B cell (primary cell): ENCODE results near the gene POMGNT1. TPM values are rescaled to one million over a fixed set of nuclear protein-coding genes. Genes with fewer than 3 reads are reported as not detected.
"Not testable (repeated sequence)": the region's sequence is repeated elsewhere in the genome, so short reads cannot be mapped to it uniquely, and the experiment has no call there.

ENCODE experiments used
- ATAC-seq: fragments of 200-7000 bp; cut with Tn5 transposase; one replicate; pipeline ENCODE4 v1.10.0; 2021; ENCODE audit warnings: low read depth, mild to moderate bottlenecking, moderate number of reproducible peaks, moderate library complexity
- CTCF ChIA-PET: fragments of 350-600 bp; sonication (Branson Sonifier 250); formaldehyde crosslinking; loops from one replicate; lab custom pipeline; 2021; ENCODE audit warnings: antibody characterized with exemption, inconsistent platforms; lab: Charles Lee
- POLR2A ChIA-PET: fragments of 350-600 bp; sonication (Branson Sonifier 250); formaldehyde crosslinking; loops from one replicate; lab custom pipeline; 2021; ENCODE audit warnings: antibody characterized with exemption; lab: Charles Lee
- DNase-seq: peaks from one replicate; pipeline ENCODE4 v3.0.0; 2013
- H2AFZ ChIP-seq: 2 replicates; pipeline ENCODE4 v1.6.1; 2012; ENCODE audit warnings: mild to moderate bottlenecking, low read depth, low read length; ENCODE audit not compliant: insufficient read depth, poor library complexity, severe bottlenecking
- H3K27ac ChIP-seq, 2 donors: 1 replicate in 1 of 2; 2 replicates in 1 of 2; pipeline ENCODE4 v1.5.1; 2012 to 2013; ENCODE audit warnings: low read length in 2 of 2, mild to moderate bottlenecking in 2 of 2, moderate library complexity in 1 of 2
- H3K27me3 ChIP-seq, 4 experiments: fragments of 200-600 bp in 1 of 4; sonication (generic) in 1 of 4; replicated peaks in 1 of 4; 1 replicate in 2 of 4; 2 replicates in 2 of 4; pipeline versions ENCODE4 v1.6.1 to v1.7.0; 2013 to 2016; ENCODE audit warnings: low read length in 3 of 4, mild to moderate bottlenecking in 2 of 4, mixed read lengths in 1 of 4, moderate library complexity in 1 of 4; ENCODE audit not compliant: insufficient read depth in 4 of 4, control insufficient read depth in 3 of 4; ENCODE audit errors: control extremely low read depth in 1 of 4
- H3K36me3 ChIP-seq, 2 experiments: replicated peaks in 1 of 2; 1 replicate in 1 of 2; 2 replicates in 1 of 2; pipeline versions ENCODE4 v1.6.1 to v1.7.1; 2013; ENCODE audit warnings: low read length in 1 of 2; ENCODE audit not compliant: insufficient read depth in 2 of 2, control insufficient read depth in 1 of 2; ENCODE audit errors: control extremely low read depth in 1 of 2, extremely low read depth in 1 of 2
- H3K4me1 ChIP-seq, 2 donors: fragments of 200-600 bp in 1 of 2; sonication (generic) in 1 of 2; 1 replicate in 1 of 2; 2 replicates in 1 of 2; pipeline versions ENCODE4 v1.5.1 to v1.6.1; 2013 to 2017; ENCODE audit warnings: low read length in 2 of 2; ENCODE audit not compliant: control insufficient read depth in 2 of 2, insufficient read depth in 2 of 2
- H3K4me2 ChIP-seq: replicated peaks from 2 replicates; pipeline ENCODE3; 2012; ENCODE audit warnings: mild to moderate bottlenecking, low read depth, low read length; ENCODE audit not compliant: poor library complexity, severe bottlenecking
- H3K4me3 ChIP-seq, 5 experiments: fragments of 200-600 bp in 1 of 5; sonication (generic) in 1 of 5; 1 replicate in 3 of 5; 2 replicates in 2 of 5; pipeline versions ENCODE4 v1.5.1 to v1.7.0; 2011 to 2016; ENCODE audit warnings: low read length in 4 of 5, mild to moderate bottlenecking in 4 of 5, low read depth in 2 of 5, control low read depth in 1 of 5, moderate library complexity in 1 of 5; ENCODE audit not compliant: insufficient read depth in 1 of 5; ENCODE audit errors: control extremely low read depth in 1 of 5, extremely low read depth in 1 of 5
- H3K79me2 ChIP-seq: fragments of 200-600 bp; sonication (generic); one replicate; pipeline ENCODE4 v1.6.0; 2016; ENCODE audit warnings: low read length; ENCODE audit not compliant: control insufficient read depth, insufficient read depth
- H3K9ac ChIP-seq: fragments of 200-600 bp; sonication (generic); 2 replicates; pipeline ENCODE4 v1.6.1; 2017; ENCODE audit warnings: mild to moderate bottlenecking, low read length, moderate library complexity
- H3K9me3 ChIP-seq, 3 donors: one replicate each; pipeline versions ENCODE4 v1.6.1 to v1.7.1; 2013; ENCODE audit warnings: low read length in 2 of 3; ENCODE audit not compliant: control insufficient read depth in 2 of 3, insufficient read depth in 1 of 3; ENCODE audit errors: control extremely low read depth in 1 of 3
- H4K20me1 ChIP-seq: 2 replicates; pipeline ENCODE4 v1.6.0; 2012; ENCODE audit warnings: mild to moderate bottlenecking, low read length; ENCODE audit not compliant: insufficient read depth, control insufficient read depth, poor library complexity, severe bottlenecking
- H3K27ac Mint-ChIP-seq: one replicate; pipeline ENCODE4 v1.8.0; 2021; ENCODE audit warnings: mixed read lengths
- H3K27me3 Mint-ChIP-seq: one replicate; pipeline ENCODE4 v1.8.0; 2021; ENCODE audit warnings: mixed read lengths
- H3K4me1 Mint-ChIP-seq: one replicate; pipeline ENCODE4 v1.8.0; 2021; ENCODE audit warnings: mixed read lengths
- H3K4me3 Mint-ChIP-seq: one replicate; pipeline ENCODE4 v1.8.0; 2021; ENCODE audit warnings: mixed read lengths
- H3K9me3 Mint-ChIP-seq: one replicate; pipeline ENCODE4 v1.8.0; 2022; ENCODE audit warnings: mixed read lengths; ENCODE audit not compliant: insufficient read depth
- CTCF ChIP-seq: fragments of 200-600 bp; IDR thresholded peaks from one replicate; pipeline ENCODE4 v1.8.0; 2022; ENCODE audit warnings: antibody characterized with exemption, mild to moderate bottlenecking
- EZH2 ChIP-seq: IDR thresholded peaks from 2 replicates; pipeline ENCODE4 v1.6.1; 2012; ENCODE audit warnings: borderline replicate concordance, low read depth, mild to moderate bottlenecking, moderate library complexity, low read length; ENCODE audit not compliant: insufficient read depth, poor library complexity, severe bottlenecking
- WGBS: methylation state at CpG from one replicate; pipeline ENCODE4 v1.1.5; 2013; ENCODE audit warnings: missing lambda C conversion rate; ENCODE audit not compliant: insufficient coverage; 5-methylcytosine and 5-hydroxymethylcytosine counted together
- intact Hi-C: fragments of 100-400 bp; cut with micrococcal nuclease; formaldehyde crosslinking; loops from one replicate; pipeline ENCODE4 v1.10.0; 2022
- polyA plus RNA-seq: library from polyadenylated mRNA; depleted of rRNA; stranded (reverse); fragments of >200 nt; gene quantifications from 2 replicates; pipeline ENCODE4 v1.2.3, GENCODE V29; 2012
- total RNA-seq, 2 donors: library from RNA; stranded (reverse); fragments of 120-200 nt in 1 of 2; gene quantifications; 1 replicate in 1 of 2; 2 replicates in 1 of 2; pipeline versions ENCODE4 v1.2.3 to v1.2.4, GENCODE V29; 2013 to 2022

The POMGNT1 gene
- total and polyA plus RNA-seq, 2 donors (not counting 1 experiment from before 2014, with no cell fraction given), result 32.6 to 51.0 TPM

- H3K4me3 Mint-ChIP-seq, result peak overlapping the region; percentile 98
These were observed 47.9 kb upstream of the POMGNT1 start for GRCh38 chr1:46246136-46246535.

DNA sequence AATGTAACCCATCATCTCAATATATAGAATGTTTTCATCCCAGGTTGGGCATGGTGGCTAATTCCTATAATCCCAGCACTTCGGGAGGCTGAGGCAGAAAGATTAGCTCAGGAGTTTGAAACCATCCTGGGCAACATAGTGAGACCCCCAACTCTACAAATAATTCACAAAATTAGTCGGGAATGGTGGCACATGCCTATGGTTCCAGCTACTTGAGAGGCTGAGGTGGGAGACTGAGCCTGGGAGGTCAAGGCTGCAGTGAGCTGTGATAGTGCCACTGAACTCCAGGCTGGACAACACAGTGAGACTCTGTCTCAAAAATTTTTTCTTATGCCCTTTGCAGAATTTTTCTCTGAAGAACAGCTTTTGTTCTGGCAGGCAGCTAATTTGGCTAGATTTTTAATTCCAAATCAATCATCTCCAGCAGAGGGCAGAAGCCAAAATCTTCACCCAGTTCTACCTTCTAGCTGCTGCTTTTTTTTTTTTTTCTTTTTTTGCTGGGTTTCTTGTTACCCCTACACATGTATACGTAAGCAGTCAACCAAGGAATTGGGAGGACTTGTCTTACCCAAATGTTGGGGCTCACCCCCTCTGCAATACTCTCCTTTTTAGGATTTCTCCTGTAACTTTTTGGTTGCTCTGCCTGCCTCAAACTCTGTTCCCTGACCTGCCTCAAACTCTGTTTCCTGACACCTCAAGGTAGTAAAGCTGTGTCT lies 46.6 kb upstream of the POMGNT1 start:
- H2AFZ ChIP-seq, result no peak overlapping the region
- H3K9me3 ChIP-seq, result no peaks in the 10 kb centered on the region
- WGBS, result 22% methylated on average over 1 of the region's 3 CpGs
- peaks cover 12 to 17% of the 10 kb centered on the region in 2 donors for H3K4me1 ChIP-seq
- no peak overlapping the region for H3K9ac ChIP-seq
- TF ChIP-seq CTCF (peak; percentile 51), EZH2 (no peak)
- H3K36me3 ChIP-seq, result no peaks in the 10 kb centered on the region
- no peaks in the 10 kb centered on the region for H3K27me3 Mint-ChIP-seq
- no peaks in the 10 kb centered on the region for H3K9me3 Mint-ChIP-seq
- ATAC-seq (no peak), DNase-seq (peak; percentile 53)
- intact Hi-C loops, result loop anchor here (5.0 kb wide), 1 partner anchor 472 kb away; the partner anchor contains the start of gene EFCAB14
- H3K4me3 Mint-ChIP-seq, result no peak overlapping the region
- no peak overlapping the region for H3K4me3 ChIP-seq
- peaks cover 16% of the 10 kb centered on the region for H3K4me1 Mint-ChIP-seq
- ChIA-PET CTCF (interaction anchor here (0.6 to 5.5 kb wide), 14 partner anchors 10 to 1227 kb away, joined by 3 to 77 read pairs (median 6); partner anchors contain the start of genes LRRC41, NSUN4 and UQCRH), POLR2A (interaction anchor here (0.5 kb wide), 1 partner anchor 647 kb away, joined by 3 read pairs; no protein-coding TSS in a partner anchor)
- no peak overlapping the region for H3K4me2 ChIP-seq
- H4K20me1 ChIP-seq, result no peaks in the 10 kb centered on the region
- H3K27ac Mint-ChIP-seq, result peak overlapping the region; percentile 15
- H3K27me3 ChIP-seq, result no peaks in the 10 kb centered on the region
- H3K79me2 ChIP-seq, result no peaks in the 10 kb centered on the region
- no peak overlapping the region for H3K27ac ChIP-seq

More at GRCh38 chr1:46246136-46246535, 47.9 kb upstream of the POMGNT1 start:
- not testable (repeated sequence) for H4K20me1 ChIP-seq, H2AFZ ChIP-seq, H3K4me3 ChIP-seq, H3K9me3 ChIP-seq, DNase-seq, H3K27me3 ChIP-seq, H3K27ac Mint-ChIP-seq, H3K9ac ChIP-seq, H3K9me3 Mint-ChIP-seq, H3K27me3 Mint-ChIP-seq, H3K36me3 ChIP-seq, H3K27ac ChIP-seq, H3K79me2 ChIP-seq, ATAC-seq
- peaks cover 16% of the 10 kb centered on the region for H3K4me1 Mint-ChIP-seq
- H3K4me1 ChIP-seq, result peaks cover 12 to 17% of the 10 kb centered on the region in 2 donors
- peak overlapping the region; percentile 93 for H3K4me2 ChIP-seq
- CTCF ChIA-PET, result interaction anchor here (1.2 to 5.5 kb wide), 3 partner anchors 22 to 102 kb away, joined by 6 to 77 read pairs (median 7); partner anchors contain the start of gene LRRC41
- 98% methylated on average over 11 of the region's 17 CpGs for WGBS
- intact Hi-C loops, result loop anchor here (2.0 to 5.0 kb wide), 3 partner anchors 95 to 471 kb away; partner anchors contain the start of genes EFCAB14, NSUN4 and PIK3R3
- POLR2A ChIA-PET, result interaction anchor here (0.6 to 1.6 kb wide), 3 partner anchors 57 to 1519 kb away, joined by 5 to 17 read pairs (median 6); partner anchors contain the start of genes LRRC41 and UQCRH

DNA sequence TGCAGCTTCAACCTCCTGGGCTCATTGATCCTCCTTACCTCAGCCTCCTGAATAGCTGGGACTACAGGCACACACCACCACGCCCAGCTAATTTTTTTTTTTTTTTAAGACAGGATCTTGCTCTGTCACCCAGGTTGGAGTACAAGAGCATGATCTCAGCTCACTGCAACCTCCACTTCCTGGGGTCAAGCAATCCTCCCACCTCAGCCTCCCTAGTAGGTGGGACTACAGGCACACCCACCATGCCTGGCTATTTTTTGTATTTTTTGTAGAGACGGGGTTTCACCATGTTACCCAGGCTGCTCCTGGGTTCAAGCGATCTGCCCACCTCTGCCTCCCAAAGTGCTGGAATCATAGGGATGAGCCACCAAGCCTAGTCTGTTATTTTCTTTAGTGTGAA lies 45.6 kb upstream of the POMGNT1 start:
- H3K4me1 Mint-ChIP-seq, result peaks cover 16% of the 10 kb centered on the region
- H3K9me3 Mint-ChIP-seq, H3K4me3 ChIP-seq, H3K4me3 Mint-ChIP-seq, H3K9me3 ChIP-seq, H3K27me3 ChIP-seq, H2AFZ ChIP-seq, H4K20me1 ChIP-seq, H3K9ac ChIP-seq, POLR2A ChIA-PET, H3K4me2 ChIP-seq, H3K36me3 ChIP-seq, intact Hi-C loops, ATAC-seq, DNase-seq, H3K27me3 Mint-ChIP-seq, H3K27ac Mint-ChIP-seq, H3K27ac ChIP-seq, H3K79me2 ChIP-seq: not testable (repeated sequence)
- 100% methylated on average over 3 of the region's 3 CpGs for WGBS
- CTCF ChIA-PET, result interaction anchor here (0.6 to 5.5 kb wide), 7 partner anchors 20 to 1165 kb away, joined by 3 to 77 read pairs (median 4); partner anchors contain the start of gene NSUN4
- H3K4me1 ChIP-seq, result peaks cover 12 to 17% of the 10 kb centered on the region in 2 donors
